ENCODE results near the gene MDFIC. TPM values are rescaled to one million over a fixed set of nuclear protein-coding genes. Genes with fewer than 3 reads are reported as not detected.
A peak's percentile ranks its signal among the peaks of the same experiment; 100 is the strongest.

Gene MDFIC
- polyA plus RNA-seq, 5 donors, result 39.2 to 66.9 (median 63.3) TPM

DNA sequence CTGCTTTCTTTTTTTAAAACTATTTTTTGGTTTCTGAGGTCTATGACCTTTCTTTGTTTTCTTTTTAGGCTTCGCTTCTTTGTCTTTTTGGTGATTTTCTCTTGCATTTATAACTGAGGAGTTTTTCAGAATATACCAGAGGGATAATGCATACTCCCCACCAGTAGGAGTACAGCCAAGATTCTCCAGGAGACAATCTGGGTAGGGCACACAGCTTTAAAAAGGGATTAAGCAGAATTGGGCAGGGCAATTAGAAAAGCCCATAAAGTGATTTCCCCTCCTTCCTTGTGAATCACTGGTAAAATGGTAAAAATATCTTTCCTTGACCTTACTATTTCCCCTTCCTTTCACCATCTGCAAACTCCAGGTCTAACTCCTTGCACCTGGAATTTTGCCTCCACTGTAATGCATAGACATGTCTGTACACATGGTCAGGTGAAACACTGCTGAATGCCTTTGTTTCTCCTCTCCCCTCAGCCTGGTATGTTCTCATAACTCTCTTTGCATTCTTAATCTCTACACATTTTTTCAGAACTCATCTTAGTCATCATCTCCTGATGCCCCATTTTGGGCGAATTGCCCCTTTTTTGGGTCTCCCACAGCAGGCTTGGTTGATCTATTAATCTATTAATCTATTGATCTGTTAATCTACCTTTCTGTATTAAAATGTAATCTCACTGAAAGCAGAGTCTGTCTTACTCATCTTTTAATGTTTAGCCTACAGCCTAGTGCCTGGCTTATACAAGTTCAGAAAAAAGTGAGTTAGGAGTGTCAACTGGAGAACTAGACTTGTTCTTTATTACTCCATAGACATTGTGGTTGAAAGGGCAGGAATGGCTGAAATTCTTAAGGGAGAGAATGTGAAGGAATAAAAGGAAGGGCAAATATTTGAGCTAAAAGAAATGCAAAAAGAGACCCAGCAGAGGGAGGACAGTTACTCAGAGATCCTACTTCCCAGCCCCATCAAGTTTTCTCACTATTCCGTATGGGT is 64.6 kb downstream of the MDFIC start:
- no peak for DNase-seq

- no peak for DNase-seq
Measured at GRCh38 chr7:114988026-114988425, 66.1 kb downstream of the MDFIC start.

DNA sequence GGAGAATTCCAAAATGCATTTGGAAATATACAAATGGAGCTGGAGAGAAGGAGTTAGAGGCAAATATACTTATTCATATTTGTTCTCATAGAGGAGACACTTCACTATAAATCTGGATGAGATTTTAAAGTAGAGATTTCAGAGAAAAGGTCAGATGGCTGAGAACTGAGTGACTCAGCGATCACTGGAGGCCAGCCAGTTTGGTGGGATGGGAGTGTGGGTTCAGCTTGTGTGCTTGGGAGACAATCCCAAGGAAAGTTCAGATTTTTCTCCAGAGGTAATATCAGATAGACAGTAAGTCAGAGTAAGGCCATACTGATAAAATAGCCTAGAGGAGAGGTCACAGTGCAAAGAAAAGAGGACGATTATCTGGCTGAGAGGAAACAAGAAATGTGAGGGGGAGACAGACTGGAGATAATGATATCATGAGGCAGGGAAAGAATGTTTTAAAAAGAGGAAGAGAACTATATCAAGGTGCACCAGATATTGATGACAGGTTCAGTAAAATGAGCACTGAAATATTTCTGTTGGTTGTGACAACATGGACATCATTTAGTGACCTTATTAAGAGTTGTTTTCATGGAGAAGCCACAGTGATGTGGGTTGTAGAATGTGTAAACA is 67.0 kb downstream of the MDFIC start:
- no peak for DNase-seq

GRCh38 chr7:114989531-114989930 is 67.6 kb downstream of the MDFIC start:
- DNase-seq, result no peak

GRCh38 chr7:114997487-114998404 is 75.9 kb downstream of the MDFIC start:
- DNase-seq, result no peak

- DNase-seq, result no peak
Measured at GRCh38 chr7:115004121-115004520, 82.2 kb downstream of the MDFIC start.

DNA sequence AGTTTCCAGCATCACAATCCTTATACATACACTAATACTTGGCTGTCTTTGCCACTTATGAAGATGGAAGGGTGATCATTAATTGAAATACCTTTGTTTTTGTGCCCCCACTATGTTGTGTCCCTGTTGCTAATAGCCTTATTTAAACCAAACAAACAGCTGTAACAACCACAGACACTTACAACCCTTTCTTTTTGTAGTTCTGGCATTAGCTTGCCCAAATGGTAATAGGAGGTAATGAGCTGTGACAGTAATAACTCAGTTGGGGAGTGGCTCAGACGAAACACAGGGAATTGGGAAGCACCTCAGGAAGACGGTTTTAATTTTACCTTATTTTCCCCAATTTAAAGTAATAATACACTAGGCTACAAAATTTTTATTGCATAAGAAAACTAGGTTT is 83.4 kb downstream of the MDFIC start:
- DNase-seq, result no peak

GRCh38 chr7:115005953-115006352 is 84.1 kb downstream of the MDFIC start:
- no peak for DNase-seq

DNA sequence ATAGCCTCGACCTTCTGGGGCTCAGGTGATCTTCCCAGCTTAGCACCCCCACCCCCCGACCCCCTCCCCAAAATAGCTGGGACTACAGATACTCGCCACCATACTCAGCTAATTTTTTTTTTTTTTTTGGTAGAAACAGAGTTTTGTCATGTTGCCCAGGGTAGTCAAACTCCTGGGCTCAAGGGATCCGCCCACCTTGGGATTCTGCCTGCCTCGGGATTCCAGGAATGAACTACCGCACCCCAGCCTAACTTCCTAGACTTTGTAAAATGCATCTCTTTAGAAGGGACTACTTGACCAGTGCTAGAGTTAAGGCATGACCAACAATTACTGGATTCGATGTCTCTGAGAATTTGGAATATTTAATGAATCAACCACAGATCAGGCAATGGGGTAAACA is 85.9 kb downstream of the MDFIC start:
- no peak for DNase-seq

DNA sequence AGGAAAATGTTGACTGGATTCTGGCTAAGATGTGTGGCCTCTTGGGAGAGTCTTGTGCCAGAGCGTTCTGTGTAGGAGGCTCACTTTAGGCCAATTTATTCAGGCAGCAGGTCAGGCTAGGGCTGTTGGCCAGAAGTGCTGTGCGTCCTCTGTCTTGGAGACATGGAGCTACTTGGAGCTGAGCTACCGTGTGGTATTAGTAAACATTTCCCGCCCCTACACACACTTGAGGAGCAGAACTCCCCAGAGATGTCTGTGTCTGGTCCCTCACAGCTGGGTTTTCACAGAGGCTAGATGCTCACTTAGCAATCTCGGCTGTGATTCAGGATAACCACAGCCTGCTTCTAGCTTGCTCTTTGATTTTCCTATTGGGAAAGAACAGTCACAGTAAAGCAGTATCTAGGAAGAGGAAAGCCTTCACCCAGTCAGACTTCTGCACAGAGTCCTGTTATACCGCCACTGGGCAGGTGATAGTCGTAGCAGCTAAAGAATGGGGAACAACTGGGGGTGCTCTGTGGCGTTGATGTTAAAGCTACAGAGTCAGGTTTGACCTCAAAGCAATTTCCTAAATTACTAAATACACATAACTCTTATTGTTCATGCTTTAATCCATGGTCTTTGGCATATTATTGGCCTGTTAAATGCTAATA is 86.7 kb downstream of the MDFIC start:
- no peak for DNase-seq

DNA sequence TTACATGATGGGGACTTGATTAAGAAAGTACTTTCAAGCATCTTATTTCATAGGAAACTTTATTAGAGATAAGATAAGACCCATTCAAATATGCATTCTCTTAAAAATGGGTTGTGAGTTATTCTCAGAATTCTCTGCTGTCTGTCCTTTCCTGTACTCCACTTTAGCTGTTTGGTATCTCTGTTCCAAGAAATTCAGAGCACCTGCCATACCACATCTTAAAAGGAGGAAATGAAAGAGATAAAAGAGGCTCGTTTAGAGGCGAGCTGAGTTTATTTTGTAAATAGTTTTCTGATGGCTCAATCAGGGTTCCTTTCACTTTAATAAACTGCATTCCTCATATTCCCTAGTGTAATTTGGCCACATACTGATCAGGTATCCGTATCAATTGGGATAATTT is 87.2 kb downstream of the MDFIC start:
- DNase-seq, result no peak

DNA sequence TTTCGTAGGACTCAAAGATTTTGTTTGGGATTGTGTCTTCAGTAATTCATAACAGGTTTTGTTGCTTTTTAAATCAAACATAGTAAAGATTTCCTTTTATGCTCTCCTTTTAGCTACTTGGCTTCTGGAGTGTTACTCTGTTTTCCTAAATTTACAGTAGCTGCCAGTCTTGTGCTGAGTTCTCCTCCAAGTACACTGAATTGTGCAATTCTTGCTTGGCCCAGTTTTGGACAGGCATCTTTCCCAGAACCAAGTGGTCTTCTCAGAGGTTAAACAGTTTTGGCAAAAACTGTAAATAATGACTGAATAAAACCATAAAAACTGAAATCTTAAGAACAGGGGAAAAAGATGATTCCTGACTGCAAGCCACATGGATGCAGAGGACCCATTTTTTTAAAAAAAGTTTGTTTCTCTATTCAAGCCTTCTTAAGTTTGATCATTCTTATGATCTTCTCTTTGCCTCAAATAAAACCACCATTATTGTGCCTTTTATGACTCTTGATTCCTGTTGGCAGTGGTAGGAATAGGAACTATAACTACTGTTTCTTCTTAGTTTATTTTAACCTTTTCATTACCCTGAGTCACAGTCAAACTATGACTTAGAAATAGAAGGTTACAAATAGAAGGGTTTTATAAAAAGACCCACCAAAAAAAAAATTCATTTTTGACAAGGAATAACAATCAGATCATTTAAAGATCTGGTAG is 88.0 kb downstream of the MDFIC start:
- peak; percentile 70 to 77 for DNase-seq

DNA sequence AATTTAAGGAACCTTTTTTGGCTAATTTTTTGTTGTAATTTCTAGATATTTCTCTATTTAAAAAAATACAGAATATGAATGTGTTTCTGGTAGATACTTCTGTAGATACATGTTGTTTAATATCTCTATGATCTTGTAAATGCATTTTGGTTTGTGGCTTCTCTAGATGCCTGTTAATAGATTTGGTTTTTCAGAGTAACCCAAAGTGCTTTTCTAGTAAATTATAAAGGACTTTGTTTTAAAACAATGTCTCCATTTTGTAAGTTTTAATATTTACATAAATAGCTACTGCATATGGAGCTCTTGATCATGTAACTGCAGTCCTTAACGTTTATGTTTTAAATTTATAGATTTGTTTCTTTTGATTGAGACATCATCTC is 88.5 kb downstream of the MDFIC start:
- no peak for DNase-seq

GRCh38 chr7:115013886-115014285 is 92.0 kb downstream of the MDFIC start:
- no peak for DNase-seq

DNA sequence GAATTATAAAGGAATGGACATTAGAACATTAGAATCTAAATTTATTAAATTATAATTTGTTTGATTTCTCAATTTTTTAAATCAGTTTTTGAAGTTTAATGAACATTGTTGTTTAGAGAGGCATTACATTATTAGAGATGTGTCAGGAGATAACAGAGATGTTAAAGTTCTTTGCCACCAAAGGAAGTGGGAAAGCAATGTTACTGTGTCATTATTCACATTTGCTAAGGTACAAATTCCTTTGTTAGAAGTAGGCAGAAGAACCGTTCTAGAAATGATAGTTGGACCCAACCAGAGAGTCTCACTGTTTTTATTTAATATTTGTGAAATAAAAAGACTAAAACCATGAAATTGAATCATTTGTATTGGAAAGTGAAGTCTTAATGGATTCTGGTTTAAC is 92.9 kb downstream of the MDFIC start:
- DNase-seq, result no peak

DNA sequence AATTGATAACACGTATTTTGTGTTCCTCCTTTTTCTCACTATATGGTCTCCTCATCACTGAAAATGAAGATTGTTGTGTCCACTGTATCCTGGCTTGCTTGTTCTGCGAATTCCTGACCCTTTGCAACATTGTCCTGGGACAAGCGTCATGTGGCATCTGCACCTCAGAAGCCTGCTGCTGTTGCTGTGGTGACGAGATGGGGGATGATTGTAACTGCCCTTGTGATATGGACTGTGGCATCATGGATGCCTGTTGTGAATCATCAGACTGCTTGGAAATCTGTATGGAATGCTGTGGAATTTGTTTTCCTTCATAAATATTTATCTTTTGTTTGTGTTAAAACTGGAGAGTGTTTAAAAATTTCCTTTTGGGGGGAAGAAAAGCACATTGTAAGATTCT is 93.7 kb downstream of the MDFIC start:
- DNase-seq, result no peak

GRCh38 chr7:115019882-115020605 is 98.2 kb downstream of the MDFIC start:
- no peak for DNase-seq

DNA sequence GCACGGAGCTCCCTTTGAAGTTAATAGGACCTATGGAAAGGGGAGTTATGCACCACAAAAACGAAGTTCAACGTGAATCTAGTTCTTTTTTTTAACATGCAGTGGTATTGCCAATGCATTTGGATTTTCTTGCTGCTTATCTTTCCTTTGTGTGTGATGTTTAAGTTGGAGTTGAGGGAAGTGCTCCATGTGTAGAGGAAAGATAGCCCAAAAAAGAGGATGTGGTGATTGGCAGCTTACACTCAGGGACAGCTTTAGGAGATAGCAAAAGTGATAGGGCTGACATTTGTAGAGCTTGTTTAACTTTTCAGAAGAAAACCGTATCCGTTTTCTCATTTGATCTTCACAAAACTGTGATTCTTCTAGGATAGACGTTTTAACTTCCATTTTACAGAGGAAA is 101.3 kb downstream of the MDFIC start:
- no peak for DNase-seq

- DNase-seq, result no peak
Measured at GRCh38 chr7:115024276-115024675, 102.4 kb downstream of the MDFIC start.
